Right lobe of liver (tissue), 6 donors: ENCODE data around the gene PELI3. TPM values are rescaled to one million over a fixed set of nuclear protein-coding genes. Genes with fewer than 3 reads are reported as not detected.

ENCODE experiments used
- ATAC-seq, 4 donors: fragments of 200-7000 bp; cut with Tn5 transposase; one replicate each; pipeline ENCODE4 v1.9.1; 2020; ENCODE audit warnings: mild to moderate bottlenecking in 4 of 4, moderate library complexity in 4 of 4
- DNase-seq, 3 donors: peaks; one replicate each; pipeline ENCODE4 v3.0.0-alpha.2; 2020
- H3K27ac ChIP-seq, 3 donors: fragments of 200-600 bp; one replicate each; pipeline ENCODE4 v1.8.0; 2022
- H3K27me3 ChIP-seq, 2 donors: fragments of 200-600 bp; one replicate each; pipeline ENCODE4 v1.8.0; 2022
- H3K36me3 ChIP-seq, 4 donors: fragments of 200-600 bp; sonication (generic) in 1 of 4; one replicate each; pipeline versions ENCODE4 v1.5.1 to v1.8.0; 2017 to 2022; ENCODE audit warnings: control low read depth in 1 of 4
- H3K4me1 ChIP-seq, 4 donors: fragments of 200-600 bp; sonication (generic) in 1 of 4; one replicate each; pipeline versions ENCODE4 v1.5.1 to v1.8.0; 2017 to 2022; ENCODE audit warnings: control low read depth in 1 of 4
- H3K4me3 ChIP-seq, 3 donors: fragments of 200-600 bp; one replicate each; pipeline ENCODE4 v1.8.0; 2022
- H3K9me3 ChIP-seq, 4 donors: fragments of 200-600 bp; sonication (generic) in 1 of 4; one replicate each; pipeline versions ENCODE4 v1.5.1 to v1.8.0; 2017 to 2022; ENCODE audit warnings: control low read depth in 1 of 4
- CTCF ChIP-seq, 4 donors: fragments of 200-600 bp in 3 of 4; fragments of 450-650 bp in 1 of 4; IDR thresholded peaks; one replicate each; pipeline versions ENCODE4 v1.5.1 to v1.8.0; 2016 to 2022; ENCODE audit warnings: antibody characterized with exemption in 4 of 4, mild to moderate bottlenecking in 2 of 4
- POLR2A ChIP-seq: fragments of 450-650 bp; IDR thresholded peaks from one replicate; pipeline ENCODE4 v1.6.1; 2017; ENCODE audit warnings: antibody characterized with exemption, mild to moderate bottlenecking
- WGBS: methylation state at CpG from one replicate; pipeline ENCODE4 v1.1.6; 2018; ENCODE audit warnings: low coverage, low lambda C conversion rate; ENCODE audit not compliant: insufficient coverage; ENCODE audit errors: missing lambda C conversion rate; 5-methylcytosine and 5-hydroxymethylcytosine counted together
- intact Hi-C, 2 donors: fragments of 100-400 bp; cut with DNase I; formaldehyde crosslinking; loops; one replicate each; pipeline versions ENCODE4 v1.11.2 to v1.14.1; 2022
- total RNA-seq, 6 experiments: library from RNA; depleted of rRNA in 2 of 6; stranded (reverse); fragments of >200 nt in 2 of 6; fragmentation: NEBNext Ultra II Directional in 3 of 6; extraction: Animal tissue kit (Norgen Biotek cat#: 25700) in 3 of 6; gene quantifications; one replicate each; pipeline versions ENCODE4 v1.1.0 to v1.2.4, GENCODE V29; 2016 to 2023
- donor health status: DM: no; HTN: yes; CAD: no.
- donor health status: DM: no; HTN: no; CAD: no.
- donor health status: DM: no; HTN: no; CAD: no.
- donor health status: DM: no; HTN: yes; CAD: no.
- donor health status: DM: no; HTN: yes; CAD: no.

PELI3 gene
- total RNA-seq, 6 experiments from 2014 or later, result 2.0 to 5.3 (median 3.2) TPM

GRCh38 chr11:66473167-66473566, 6.5 kb downstream of the PELI3 start:
- H3K27ac ChIP-seq, result no peak overlapping the region
- 100% methylated on average over 3 of the region's 11 CpGs for WGBS
- ATAC-seq (no peak), DNase-seq (no peak)
- intact Hi-C loops, result no loop called here
- H3K36me3 ChIP-seq, result no peaks in the 10 kb centered on the region
- no peaks in the 10 kb centered on the region for H3K4me1 ChIP-seq
- TF ChIP-seq POLR2A (no peak), CTCF (IDR thresholded peaks at IDR 0.05) (no peak)
- no peak overlapping the region for H3K4me3 ChIP-seq
- H3K27me3 ChIP-seq, result no peaks in the 10 kb centered on the region
- H3K9me3 ChIP-seq, result no peaks in the 10 kb centered on the region

- Histone ChIP-seq H3K27ac (no peak overlapping the region), H3K4me3 (no peak overlapping the region), H3K27me3 (no peaks in the 10 kb centered on the region), H3K4me1 (no peaks in the 10 kb centered on the region), H3K9me3 (no peaks in the 10 kb centered on the region), H3K36me3 (no peaks in the 10 kb centered on the region)
- intact Hi-C loops, result no loop called here
- no peak for ATAC-seq
- no CpG with 5 or more reads among the region's 20 CpGs for WGBS
- peak in 1 of 3 donors; percentile 42 for DNase-seq
- TF ChIP-seq CTCF (IDR thresholded peaks at IDR 0.05), result no peak
- TF ChIP-seq POLR2A, result no peak
These were observed 7.2 kb downstream of the PELI3 start for GRCh38 chr11:66473608-66474515.

- Histone ChIP-seq H3K4me1 (peaks cover 0 to 5% (median 0%) of the 10 kb centered on the region in 4 donors), H3K4me3 (no peak overlapping the region), H3K9me3 (no peaks in the 10 kb centered on the region), H3K27me3 (no peaks in the 10 kb centered on the region), H3K36me3 (no peaks in the 10 kb centered on the region), H3K27ac (no peak overlapping the region)
- TF ChIP-seq POLR2A (no peak), CTCF (IDR thresholded peaks at IDR 0.05) (no peak)
- WGBS, result no CpG with 5 or more reads among the region's 44 CpGs
- DNase-seq (peak in 1 of 3 donors; percentile 41), ATAC-seq (no peak)
- intact Hi-C loops, result no loop called here
These were observed 8.9 kb downstream of the PELI3 start for GRCh38 chr11:66475349-66476172.

GRCh38 chr11:66476173-66476840, 9.6 kb downstream of the PELI3 start:
- H3K4me3 ChIP-seq, result no peak overlapping the region
- no peak for TF ChIP-seq CTCF (IDR thresholded peaks at IDR 0.05)
- no peak for TF ChIP-seq POLR2A
- H3K27ac ChIP-seq, result no peak overlapping the region
- ATAC-seq (no peak), DNase-seq (peak in 1 of 3 donors; percentile 40)
- H3K36me3 ChIP-seq, result no peaks in the 10 kb centered on the region
- H3K4me1 ChIP-seq, result peaks cover 0 to 11% (median 0%) of the 10 kb centered on the region in 4 donors
- H3K27me3 ChIP-seq, result no peaks in the 10 kb centered on the region
- intact Hi-C loops, result no loop called here
- H3K9me3 ChIP-seq, result no peaks in the 10 kb centered on the region
- WGBS, result 70% methylated on average over 4 of the region's 10 CpGs
